Mucosa of descending colon (tissue), 3 donors: Measurements from ENCODE around the gene UST. TPM values are rescaled to one million over a fixed set of nuclear protein-coding genes. Genes with fewer than 3 reads are reported as not detected.
"Not testable (repeated sequence)": the region's sequence is repeated elsewhere in the genome, so short reads cannot be mapped to it uniquely, and the experiment has no call there.

Experiments used
- ATAC-seq: fragments of 200-7000 bp; cut with Tn5 transposase; one replicate; pipeline ENCODE4 v1.9.1; 2020; ENCODE audit warnings: mild to moderate bottlenecking, moderate library complexity
- DNase-seq, 3 donors: peaks; one replicate each; pipeline ENCODE4 v3.0.0-alpha.2; 2020
- H3K36me3 ChIP-seq: fragments of 200-600 bp; one replicate; pipeline ENCODE4 v1.8.0; 2021; ENCODE audit warnings: low read depth, mild to moderate bottlenecking
- H3K4me1 ChIP-seq: fragments of 200-600 bp; one replicate; pipeline ENCODE4 v1.8.0; 2021; ENCODE audit warnings: low read depth, mild to moderate bottlenecking
- H3K4me3 ChIP-seq: fragments of 200-600 bp; one replicate; pipeline ENCODE4 v1.8.0; 2021; ENCODE audit warnings: mild to moderate bottlenecking
- H3K9me3 ChIP-seq: fragments of 200-600 bp; one replicate; pipeline ENCODE4 v1.8.0; 2021; ENCODE audit warnings: mild to moderate bottlenecking
- CTCF ChIP-seq: fragments of 200-600 bp; IDR thresholded peaks from one replicate; pipeline ENCODE4 v1.8.0; 2022; ENCODE audit warnings: antibody characterized with exemption, mild to moderate bottlenecking
- intact Hi-C, 2 donors: fragments of 100-400 bp; cut with DNase I in 1 of 2; cut with micrococcal nuclease in 1 of 2; formaldehyde crosslinking; loops; one replicate each; pipeline versions ENCODE4 v1.11.0 to v1.11.1; 2022; cut with DNase I, micrococcal nuclease
- total RNA-seq, 3 donors: library from RNA; stranded (reverse); fragmentation: NEBNext Ultra II Directional in 2 of 3; extraction: Animal tissue kit (Norgen Biotek cat#: 25700) in 2 of 3; gene quantifications; one replicate each; pipeline versions ENCODE4 v1.2.1 to v1.2.4, GENCODE V29; 2021 to 2023
- donor health status: DM: no; HTN: no; CAD: no; lungs with moderate emphysema.
- donor health status: DM: no; HTN: no; CAD: no.
- donor health status: DM: no; HTN: yes; CAD: no.

UST gene
- total RNA-seq, 3 donors from 2014 or later = 1.1 to 16.2 (median 2.1) TPM

GRCh38 chr6:148868901-148869300 lies 122.1 kb downstream of the UST start:
- H3K9me3 ChIP-seq = no peaks in the 10 kb centered on the region
- ATAC-seq (no peak), DNase-seq (no peak)
- H3K36me3 ChIP-seq = no peaks in the 10 kb centered on the region
- H3K4me1 ChIP-seq = no peaks in the 10 kb centered on the region
- TF ChIP-seq CTCF = no peak
- intact Hi-C loops = no loop called here
- H3K4me3 ChIP-seq = no peak overlapping the region

- intact Hi-C loops = no loop called here
- no peak for TF ChIP-seq CTCF
- Histone ChIP-seq H3K36me3 (no peaks in the 10 kb centered on the region), H3K9me3 (no peaks in the 10 kb centered on the region), H3K4me1 (no peaks in the 10 kb centered on the region), H3K4me3 (no peak overlapping the region)
- no peak for DNase-seq
- ATAC-seq = no peak
These were observed 122.8 kb downstream of the UST start for GRCh38 chr6:148869585-148869984.

- no peak for TF ChIP-seq CTCF
- Histone ChIP-seq H3K36me3 (no peaks in the 10 kb centered on the region), H3K4me1 (no peaks in the 10 kb centered on the region), H3K9me3 (no peaks in the 10 kb centered on the region), H3K4me3 (no peak overlapping the region)
- intact Hi-C loops = no loop called here
- DNase-seq = no peak
- ATAC-seq = no peak
These were observed 126.3 kb downstream of the UST start for GRCh38 chr6:148873154-148873553.

- ATAC-seq = no peak
These were observed 127.0 kb downstream of the UST start for GRCh38 chr6:148873868-148874267.

GRCh38 chr6:148874698-148875293 lies 128.0 kb downstream of the UST start:
- no peak for ATAC-seq
- no peak for DNase-seq
- Histone ChIP-seq H3K4me1 (no peaks in the 10 kb centered on the region), H3K9me3 (no peaks in the 10 kb centered on the region), H3K36me3 (no peaks in the 10 kb centered on the region), H3K4me3 (no peak overlapping the region)
- TF ChIP-seq CTCF = no peak
- intact Hi-C loops = no loop called here

More at GRCh38 chr6:148873868-148874267, 127.0 kb downstream of the UST start:
- Histone ChIP-seq H3K4me1 (no peaks in the 10 kb centered on the region), H3K4me3 (no peak overlapping the region), H3K36me3 (no peaks in the 10 kb centered on the region), H3K9me3 (no peaks in the 10 kb centered on the region)
- no peak for TF ChIP-seq CTCF
- no peak for DNase-seq
- intact Hi-C loops = no loop called here

GRCh38 chr6:148878683-148879082 lies 131.9 kb downstream of the UST start:
- ATAC-seq (no peak), DNase-seq (no peak)
- Histone ChIP-seq H3K4me3 (no peak overlapping the region), H3K9me3 (no peaks in the 10 kb centered on the region), H3K4me1 (no peaks in the 10 kb centered on the region), H3K36me3 (no peaks in the 10 kb centered on the region)
- no peak for TF ChIP-seq CTCF
- intact Hi-C loops = no loop called here

- DNase-seq, intact Hi-C loops, H3K36me3 ChIP-seq, H3K4me3 ChIP-seq, ATAC-seq, H3K9me3 ChIP-seq, H3K4me1 ChIP-seq: not testable (repeated sequence)
These were observed 133.9 kb downstream of the UST start for GRCh38 chr6:148880742-148881141.
